ENCODE results near the gene RHOF.

DNA sequence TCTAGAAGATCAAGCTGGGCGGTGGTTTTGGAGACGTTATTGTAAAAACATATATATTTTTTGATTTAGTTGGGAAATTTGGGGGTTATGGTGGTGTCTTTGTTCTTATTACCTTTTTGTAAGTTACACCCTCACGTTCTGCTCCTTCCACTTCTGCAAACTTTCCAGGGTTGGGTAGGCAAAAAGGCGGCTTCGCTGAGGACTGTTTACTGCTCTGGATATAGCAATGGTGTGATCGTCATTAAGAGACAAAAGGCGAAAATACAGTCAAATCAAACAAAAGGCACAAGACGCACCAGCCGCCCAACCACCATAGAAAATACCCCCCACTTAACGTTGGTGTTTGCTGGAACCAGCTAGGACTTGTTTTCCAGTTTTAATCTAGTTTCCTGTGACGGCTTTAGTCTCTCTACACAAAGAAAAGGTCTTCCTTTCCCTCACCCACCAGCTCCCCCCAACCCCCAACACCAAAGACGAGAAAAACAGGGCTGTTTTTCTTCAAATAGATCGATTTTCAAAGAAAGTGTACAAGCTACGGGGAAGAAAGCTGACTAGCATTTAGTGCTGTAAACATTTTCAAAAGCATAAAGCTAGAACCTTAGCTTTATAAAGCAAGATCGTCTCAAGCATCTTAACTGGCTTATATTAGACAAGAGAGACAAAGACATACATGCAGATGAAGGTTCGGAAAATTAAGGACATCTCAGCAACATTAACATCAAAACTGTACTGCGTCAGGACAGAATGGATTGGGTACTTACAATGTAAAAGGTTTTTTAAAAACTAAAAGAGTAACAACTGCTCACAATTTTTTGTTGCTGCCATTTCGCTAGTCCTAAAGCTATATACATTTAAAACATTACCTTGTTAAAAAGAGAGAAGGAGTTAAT is 8.4 kb upstream of the RHOF start:
- TF ChIP-seq, protein P1, sequence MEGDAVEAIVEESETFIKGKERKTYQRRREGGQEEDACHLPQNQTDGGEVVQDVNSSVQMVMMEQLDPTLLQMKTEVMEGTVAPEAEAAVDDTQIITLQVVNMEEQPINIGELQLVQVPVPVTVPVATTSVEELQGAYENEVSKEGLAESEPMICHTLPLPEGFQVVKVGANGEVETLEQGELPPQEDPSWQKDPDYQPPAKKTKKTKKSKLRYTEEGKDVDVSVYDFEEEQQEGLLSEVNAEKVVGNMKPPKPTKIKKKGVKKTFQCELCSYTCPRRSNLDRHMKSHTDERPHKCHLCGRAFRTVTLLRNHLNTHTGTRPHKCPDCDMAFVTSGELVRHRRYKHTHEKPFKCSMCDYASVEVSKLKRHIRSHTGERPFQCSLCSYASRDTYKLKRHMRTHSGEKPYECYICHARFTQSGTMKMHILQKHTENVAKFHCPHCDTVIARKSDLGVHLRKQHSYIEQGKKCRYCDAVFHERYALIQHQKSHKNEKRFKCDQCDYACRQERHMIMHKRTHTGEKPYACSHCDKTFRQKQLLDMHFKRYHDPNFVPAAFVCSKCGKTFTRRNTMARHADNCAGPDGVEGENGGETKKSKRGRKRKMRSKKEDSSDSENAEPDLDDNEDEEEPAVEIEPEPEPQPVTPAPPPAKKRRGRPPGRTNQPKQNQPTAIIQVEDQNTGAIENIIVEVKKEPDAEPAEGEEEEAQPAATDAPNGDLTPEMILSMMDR (IDR thresholded peaks at IDR 0.05; ENCODE audit: insufficient read depth, low read depth, low read length): no peak
- no peak for TF ChIP-seq EZH2 (IDR thresholded peaks at IDR 0.05; ENCODE audit: insufficient read depth, low read length)

All from astrocyte (in vitro differentiated cells and primary cell).